Dedifferentiated amniotic fluid mesenchymal stem cell (primary cell): Measurements from ENCODE around the gene GGPS1.
"Not testable (repeated sequence)": the region's sequence is repeated elsewhere in the genome, so short reads cannot be mapped to it uniquely, and the experiment has no call there.

ENCODE experiments used
- DNase-seq: peaks from one replicate; pipeline ENCODE4 v3.0.0-alpha.2; 2016; ENCODE audit errors: extremely low spot score

Gene GGPS1

GRCh38 chr1:235328271-235329138 is at the start of gene GGPS1:
GGPS1 (plus strand) TSS chr1:235328570; CDS start chr1:235335265, 6,695 bp downstream.
- DNase-seq, result peak; percentile 100

GRCh38 chr1:235278915-235279292 is 49.5 kb upstream of the GGPS1 start:
- no peak for DNase-seq

- DNase-seq, result no peak
Measured at GRCh38 chr1:235279694-235280093, 48.7 kb upstream of the GGPS1 start.

- no peak for DNase-seq
Measured at GRCh38 chr1:235280467-235280866, 47.9 kb upstream of the GGPS1 start.

GRCh38 chr1:235283636-235284035 is 44.7 kb upstream of the GGPS1 start:
- DNase-seq, result not testable (repeated sequence)

- no peak for DNase-seq
Measured at GRCh38 chr1:235284231-235284769, 44.1 kb upstream of the GGPS1 start.

- DNase-seq, result no peak
Measured at GRCh38 chr1:235286667-235287066, 41.7 kb upstream of the GGPS1 start.

GRCh38 chr1:235287208-235287882 is 41.0 kb upstream of the GGPS1 start:
- no peak for DNase-seq

- DNase-seq, result no peak
Measured at GRCh38 chr1:235289859-235290739, 38.3 kb upstream of the GGPS1 start.

GRCh38 chr1:235290740-235291502 is 37.4 kb upstream of the GGPS1 start:
- no peak for DNase-seq

GRCh38 chr1:235291599-235292091 is 36.7 kb upstream of the GGPS1 start:
- no peak for DNase-seq

- no peak for DNase-seq
Measured at GRCh38 chr1:235292790-235293189, 35.6 kb upstream of the GGPS1 start.

GRCh38 chr1:235293322-235293942 is 34.9 kb upstream of the GGPS1 start:
- no peak for DNase-seq

GRCh38 chr1:235295902-235296350 is 32.4 kb upstream of the GGPS1 start:
- no peak for DNase-seq

- no peak for DNase-seq
Measured at GRCh38 chr1:235296729-235297128, 31.6 kb upstream of the GGPS1 start.

- DNase-seq, result no peak
Measured at GRCh38 chr1:235297579-235297978, 30.8 kb upstream of the GGPS1 start.

- DNase-seq, result no peak
Measured at GRCh38 chr1:235298758-235299157, 29.6 kb upstream of the GGPS1 start.

- DNase-seq, result no peak
Measured at GRCh38 chr1:235299169-235299858, 29.1 kb upstream of the GGPS1 start.

GRCh38 chr1:235302143-235302542 is 26.2 kb upstream of the GGPS1 start:
- no peak for DNase-seq
